ENCODE data around the gene NOVA2. TPM values are rescaled to one million over a fixed set of nuclear protein-coding genes. Genes with fewer than 3 reads are reported as not detected.

The NOVA2 gene
- total RNA-seq (2014; rRNA removed; shearing (Covaris generic)): 0.04 TPM in 1 of 2 replicates, not detected in the other

GRCh38 chr19:45973553-45974338 is at the start of gene NOVA2:
Gene NOVA2 (minus strand): TSS chr19:45973865. CDS start chr19:45973351, 514 bp downstream.

GRCh38 chr19:46022431-46023310 is 49.0 kb upstream of the NOVA2 start, which contains the start of gene PGLYRP1:
Gene PGLYRP1 (minus strand): TSS chr19:46023053. CDS start chr19:46023021, 32 bp downstream.

GRCh38 chr19:45994998-45995714 is 21.5 kb upstream of the NOVA2 start, which contains the start of gene CCDC61:
Gene CCDC61 (plus strand): TSS chr19:45995467. CDS start chr19:46003019, 7,552 bp downstream.

GRCh38 chr19:45913874-45914830 is 59.5 kb downstream of the NOVA2 start, which contains the start of gene NANOS2:
Gene NANOS2 (minus strand): TSS chr19:45914778. CDS start chr19:45914693, 85 bp downstream.

GRCh38 chr19:45901912-45902650 is 71.6 kb downstream of the NOVA2 start, which contains the start of gene MYPOP:
Gene MYPOP (minus strand): TSS chr19:45902613. CDS start chr19:45901773, 840 bp downstream.

GRCh38 chr19:45885556-45886426 is 87.9 kb downstream of the NOVA2 start, which contains the start of gene IRF2BP1:
Gene IRF2BP1 (minus strand): TSS chr19:45886141. CDS start chr19:45885774, 367 bp downstream.

Small RNA genes lying within 50 kb of the gene (small RNA-seq; reads per million reads assigned to genes)
- 7.7 reads per million, percentile 87 among the genes with 10 or more reads in this experiment for gene MIR769

Other genes starting within 250 kb of the NOVA2 start
- gene FBXO46, start 243.0 kb downstream of the NOVA2 start, total RNA-seq (2014; rRNA removed; shearing (Covaris generic)): 23.2 and 31.5 TPM in 2 replicates
- gene MEIOSIN, start 240.4 kb downstream of the NOVA2 start, total RNA-seq (2014; rRNA removed; shearing (Covaris generic)): 0.40 TPM in 1 of 2 replicates, not detected in the other
- gene SIX5, start 204.6 kb downstream of the NOVA2 start, total RNA-seq (2014; rRNA removed; shearing (Covaris generic)): 22.1 and 24.4 TPM in 2 replicates
- 28.1 and 29.7 TPM in 2 replicates for gene DMPK, start 191.4 kb downstream of the NOVA2 start, total RNA-seq (2014; rRNA removed; shearing (Covaris generic))
- 73.8 and 79.2 TPM in 2 replicates for gene DMWD, start 181.0 kb downstream of the NOVA2 start, total RNA-seq (2014; rRNA removed; shearing (Covaris generic))
- gene RSPH6A, start 158.6 kb downstream of the NOVA2 start, total RNA-seq (2014; rRNA removed; shearing (Covaris generic)): 0.41 TPM in 1 of 2 replicates, not detected in the other
- gene SYMPK, start 110.7 kb downstream of the NOVA2 start, total RNA-seq (2014; rRNA removed; shearing (Covaris generic)): 75.3 and 87.1 TPM in 2 replicates
- gene FOXA3, start 109.5 kb downstream of the NOVA2 start, total RNA-seq (2014; rRNA removed; shearing (Covaris generic)): not detected in 2 replicates
- 59.7 and 67.2 TPM in 2 replicates for gene IRF2BP1, start 87.7 kb downstream of the NOVA2 start, total RNA-seq (2014; rRNA removed; shearing (Covaris generic))
- 3.3 and 3.5 TPM in 2 replicates for gene MYPOP, start 71.3 kb downstream of the NOVA2 start, total RNA-seq (2014; rRNA removed; shearing (Covaris generic))
- gene NANOS2, start 59.1 kb downstream of the NOVA2 start, total RNA-seq (2014; rRNA removed; shearing (Covaris generic)): not detected in 2 replicates
- gene CCDC61, start 21.6 kb upstream of the NOVA2 start, total RNA-seq (2014; rRNA removed; shearing (Covaris generic)): 6.5 and 8.3 TPM in 2 replicates
- gene PGLYRP1, start 49.2 kb upstream of the NOVA2 start, total RNA-seq (2014; rRNA removed; shearing (Covaris generic)): not detected in 2 replicates
- gene IGFL4, start 67.1 kb upstream of the NOVA2 start, total RNA-seq (2014; rRNA removed; shearing (Covaris generic)): not detected in 2 replicates
- gene IGFL3, start 150.8 kb upstream of the NOVA2 start, total RNA-seq (2014; rRNA removed; shearing (Covaris generic)): not detected in 2 replicates
- gene IGFL2, start 174.4 kb upstream of the NOVA2 start, total RNA-seq (2014; rRNA removed; shearing (Covaris generic)): 0.08 TPM in 1 of 2 replicates, not detected in the other

Data from A375 (cell line).